ENCODE data around the gene ABLIM2.

Gene ABLIM2

GRCh38 chr4:8067945-8068896 lies 90.4 kb downstream of the ABLIM2 start:
- no peak for DNase-seq (ENCODE audit: low spot score)

GRCh38 chr4:8067274-8067936 lies 91.2 kb downstream of the ABLIM2 start:
- DNase-seq (ENCODE audit: low spot score) = no peak

DNA sequence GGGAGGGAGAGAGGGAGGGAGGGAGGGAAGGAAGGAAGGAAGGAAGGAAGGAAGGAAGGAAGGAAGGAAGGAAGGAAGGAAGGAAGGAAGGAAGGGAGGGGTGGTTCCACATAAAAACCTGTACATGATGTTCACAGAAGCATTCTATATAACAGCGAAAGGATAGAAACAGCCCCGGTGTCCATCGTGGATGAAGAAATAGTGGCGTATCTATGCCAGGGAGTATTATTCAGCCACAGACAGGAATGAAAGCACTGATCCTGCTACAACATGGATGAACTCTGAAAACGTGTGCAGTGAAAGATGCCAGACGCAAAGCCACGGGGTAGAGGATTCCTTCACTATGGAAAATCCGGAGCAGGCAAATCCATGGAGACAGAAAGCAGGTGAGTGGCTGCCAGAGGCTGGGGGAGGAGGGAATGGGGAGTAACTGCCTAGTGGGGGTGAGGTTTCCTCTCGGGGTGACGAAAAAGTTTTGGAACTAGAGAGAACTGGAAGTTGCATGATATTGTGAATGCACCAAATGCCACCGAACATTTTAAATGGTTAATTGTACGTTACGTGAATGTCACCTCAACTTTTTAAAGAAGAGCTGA lies 92.2 kb downstream of the ABLIM2 start:
- DNase-seq (ENCODE audit: low spot score) = no peak

DNA sequence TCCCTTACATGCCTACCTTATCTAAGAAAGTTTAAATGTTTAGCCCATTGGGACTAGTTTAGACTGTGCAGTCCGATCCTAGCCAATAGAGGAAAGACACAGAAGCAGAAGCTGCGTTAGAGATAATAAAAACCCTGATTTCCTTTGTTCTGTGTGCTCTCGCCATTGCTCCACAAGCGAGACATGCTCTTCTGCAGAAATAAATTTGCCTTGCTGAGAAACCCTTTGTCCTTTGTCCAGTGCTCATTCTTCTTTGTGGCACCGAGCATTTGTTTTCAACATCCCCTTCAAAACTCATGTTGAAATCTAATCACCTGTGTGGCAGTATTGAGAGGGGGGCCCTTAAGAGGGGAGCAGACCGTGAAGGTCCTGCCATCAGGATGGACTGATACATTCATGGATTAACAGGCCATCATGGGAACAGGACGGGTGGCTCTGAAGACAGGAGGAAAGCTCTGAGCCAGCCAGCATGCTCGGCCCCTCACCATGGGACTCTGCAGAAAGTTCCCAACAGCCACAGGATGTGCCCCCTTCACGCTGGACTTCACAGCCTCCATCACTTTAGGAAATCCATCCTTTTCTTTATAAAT lies 94.5 kb downstream of the ABLIM2 start:
- DNase-seq (ENCODE audit: low spot score) = no peak

DNA sequence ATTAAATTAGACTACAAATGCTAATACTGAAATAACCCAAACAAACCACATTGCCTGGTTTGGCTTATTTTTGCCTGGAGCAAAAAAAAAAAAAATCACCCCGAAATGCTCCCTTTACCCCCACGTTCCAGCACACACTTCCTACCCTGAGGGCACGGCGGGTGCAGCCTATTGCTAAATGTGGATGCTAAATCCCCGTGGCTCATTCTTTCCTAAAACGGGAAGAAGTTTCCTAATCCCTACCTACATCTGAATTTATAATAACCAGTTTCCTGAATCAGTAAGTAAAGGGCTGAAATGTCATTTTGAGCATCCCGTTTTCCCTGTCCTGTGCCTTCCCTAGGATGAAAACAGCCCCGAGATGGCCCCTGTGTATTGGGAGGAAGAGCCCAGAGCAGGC lies 97.0 kb downstream of the ABLIM2 start:
- no peak for DNase-seq (ENCODE audit: low spot score)

- DNase-seq (ENCODE audit: low spot score) = no peak
These were observed 97.5 kb downstream of the ABLIM2 start for GRCh38 chr4:8061145-8061544.

DNA sequence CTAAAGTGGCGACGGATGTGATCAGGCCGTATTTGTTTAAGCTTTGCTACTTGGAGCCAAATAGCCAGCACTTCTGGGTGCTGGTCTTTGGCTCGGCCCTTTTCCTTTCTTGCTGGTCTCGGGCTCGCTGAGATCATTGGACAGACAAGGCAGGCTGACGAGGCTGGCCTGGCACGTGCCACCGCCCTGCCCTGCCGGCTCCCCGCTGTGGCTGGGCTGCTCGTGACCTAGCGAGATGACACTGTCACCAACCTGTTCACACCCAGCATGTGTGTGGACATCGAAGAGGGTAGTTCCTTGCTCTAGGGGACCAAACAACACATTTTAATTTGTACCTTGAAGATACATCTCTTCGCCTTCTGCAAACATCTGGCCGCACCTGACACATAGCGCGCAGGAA lies 98.0 kb downstream of the ABLIM2 start:
- no peak for DNase-seq (ENCODE audit: low spot score)

DNA sequence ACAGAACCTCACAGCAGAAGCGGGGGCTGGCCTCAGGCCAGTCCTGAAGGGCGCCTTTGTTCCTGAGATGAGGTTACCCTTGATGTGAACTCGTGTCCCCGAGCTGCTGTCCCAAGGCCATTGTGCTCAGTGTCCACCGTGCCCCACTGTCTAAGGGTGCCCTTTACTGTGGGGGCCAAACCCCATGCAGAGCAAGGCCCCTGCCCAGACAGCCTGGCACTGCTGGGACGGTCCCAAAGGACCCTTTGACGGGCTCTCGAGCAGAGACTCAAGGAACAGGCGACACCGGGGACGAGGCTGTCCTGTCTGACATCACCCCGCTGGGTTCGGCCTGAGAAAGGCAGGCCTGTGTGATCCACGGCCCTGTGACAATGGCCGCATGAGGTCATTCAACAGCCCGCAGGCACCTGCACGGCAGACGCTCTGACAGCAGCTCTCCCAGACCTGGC lies 100.6 kb downstream of the ABLIM2 start:
- DNase-seq (ENCODE audit: low spot score) = no peak

GRCh38 chr4:8055206-8055605 lies 103.4 kb downstream of the ABLIM2 start:
- DNase-seq (ENCODE audit: low spot score) = no peak

GRCh38 chr4:8053688-8054449 lies 104.7 kb downstream of the ABLIM2 start:
- no peak for DNase-seq (ENCODE audit: low spot score)

DNA sequence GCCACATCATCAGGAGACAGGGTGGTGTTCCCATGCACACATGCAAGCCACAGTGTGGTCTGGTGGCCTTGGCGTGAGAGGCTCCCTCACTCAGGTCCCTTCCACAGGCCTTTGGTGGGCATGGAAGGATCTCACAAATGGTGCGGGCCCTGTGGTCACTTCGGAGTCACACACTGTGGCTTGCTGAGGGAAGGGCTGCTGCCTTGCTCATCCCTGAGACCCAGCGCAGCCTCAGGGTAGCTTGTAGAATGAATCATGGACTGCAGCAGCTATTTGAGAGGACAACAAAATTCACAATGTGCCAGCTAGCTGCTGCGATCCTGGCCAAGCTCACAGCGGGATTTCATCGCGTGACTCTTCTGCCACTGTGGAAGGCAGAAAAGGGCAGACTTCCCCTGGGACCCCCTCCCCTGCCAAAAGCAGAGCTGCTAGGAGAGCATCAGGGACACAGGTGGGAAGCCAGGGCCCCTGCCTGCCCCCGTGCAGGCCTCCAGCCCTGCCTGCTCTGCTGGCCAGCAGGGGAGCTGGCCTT lies 106.4 kb downstream of the ABLIM2 start:
- no peak for DNase-seq (ENCODE audit: low spot score)

- no peak for DNase-seq (ENCODE audit: low spot score)
These were observed 107.0 kb downstream of the ABLIM2 start for GRCh38 chr4:8051644-8052043.

- no peak for DNase-seq (ENCODE audit: low spot score)
These were observed 107.9 kb downstream of the ABLIM2 start for GRCh38 chr4:8050555-8051206.

GRCh38 chr4:8050180-8050554 lies 108.4 kb downstream of the ABLIM2 start:
- no peak for DNase-seq (ENCODE audit: low spot score)

DNA sequence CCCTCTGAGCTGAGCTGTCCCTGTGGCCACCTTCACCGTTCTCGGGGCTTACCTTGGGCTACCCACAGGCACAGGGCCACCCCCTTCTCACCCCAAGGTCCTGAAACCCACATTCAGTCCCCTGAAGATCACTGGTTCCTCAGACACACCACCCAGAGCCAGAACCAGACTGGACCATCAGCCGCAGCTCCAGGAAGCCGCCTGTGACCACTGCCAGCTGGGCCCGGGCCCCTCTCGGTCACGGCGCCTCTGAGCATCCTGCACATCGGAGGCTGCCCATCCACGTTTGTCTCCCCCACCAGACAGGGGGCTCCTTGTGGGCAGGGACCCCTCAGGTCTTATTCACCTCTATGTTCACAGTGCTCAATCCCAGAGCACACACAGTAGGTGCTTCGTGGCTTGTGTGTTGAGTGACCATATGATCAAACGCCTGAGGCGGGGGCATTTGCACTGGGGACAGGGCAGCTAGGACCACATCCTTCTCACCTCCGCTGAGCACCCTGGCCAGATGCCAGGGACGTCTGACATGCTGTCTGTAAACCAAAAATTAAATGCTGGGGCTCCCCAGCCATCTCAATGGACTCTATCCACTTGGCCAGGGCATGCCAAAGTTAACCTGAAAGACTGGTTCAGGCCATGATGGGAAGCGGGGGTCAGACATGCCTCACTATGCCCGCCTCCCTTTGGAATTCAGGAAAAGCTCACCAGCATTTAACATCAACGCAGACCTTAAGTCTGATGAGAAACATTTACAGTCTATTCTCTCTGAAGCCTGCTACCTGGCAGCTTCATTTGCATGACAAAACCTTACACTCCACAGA lies 109.5 kb downstream of the ABLIM2 start:
- no peak for DNase-seq (ENCODE audit: low spot score)

- DNase-seq (ENCODE audit: low spot score) = no peak
These were observed 110.6 kb downstream of the ABLIM2 start for GRCh38 chr4:8047837-8048678.

- no peak for DNase-seq (ENCODE audit: low spot score)
These were observed 111.6 kb downstream of the ABLIM2 start for GRCh38 chr4:8046925-8047541.

DNA sequence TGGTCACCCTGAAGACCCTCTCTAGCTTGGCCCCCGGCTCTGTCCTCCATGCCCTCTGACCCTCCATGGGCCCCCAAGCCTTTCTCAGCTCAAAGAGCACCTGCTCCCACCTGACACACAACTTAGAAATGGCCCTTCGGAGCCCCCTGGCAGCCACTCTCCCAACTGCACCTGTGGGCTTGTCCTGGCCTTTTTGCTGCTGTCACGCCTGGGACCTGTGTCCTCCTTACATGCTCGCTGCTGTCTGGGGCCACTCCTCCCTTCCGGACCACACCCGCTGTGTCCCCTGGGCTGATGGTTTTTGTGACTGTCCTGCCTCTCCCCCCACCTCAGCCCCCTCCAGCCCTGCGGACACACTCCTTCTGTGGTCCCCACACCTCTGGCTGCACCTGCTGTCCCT lies 112.7 kb downstream of the ABLIM2 start:
- no peak for DNase-seq (ENCODE audit: low spot score)

DNA sequence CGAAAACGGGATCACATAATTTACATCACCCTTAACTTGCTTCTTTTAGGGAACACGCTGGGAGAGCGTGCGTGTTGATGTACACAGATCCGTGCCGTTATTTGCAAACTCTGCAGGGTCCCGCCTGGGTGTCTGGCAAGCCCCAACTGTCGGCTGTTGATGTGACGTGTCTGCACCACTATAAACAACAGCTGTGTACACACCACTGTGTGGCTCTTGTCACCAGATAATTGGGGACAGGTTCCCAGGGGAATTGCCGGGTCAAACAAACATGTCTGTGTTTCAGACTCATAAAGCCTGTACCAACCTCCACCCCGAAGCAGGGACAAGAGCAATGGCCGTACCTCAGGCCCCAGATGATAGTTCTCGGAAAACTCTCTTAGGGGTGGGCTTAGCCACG lies 113.9 kb downstream of the ABLIM2 start:
- no peak for DNase-seq (ENCODE audit: low spot score)

Measured in ecto neural progenitor cell (in vitro differentiated cells).